HepG2 (cell line): ENCODE measurements around the gene FANCL. TPM values are rescaled to one million over a fixed set of nuclear protein-coding genes. Genes with fewer than 3 reads are reported as not detected.
A peak's percentile ranks its signal among the peaks of the same experiment; 100 is the strongest.

ENCODE experiments used
- FOSL2 ChIP-seq: sonication (generic); formaldehyde crosslinking; IDR thresholded peaks from 2 replicates; pipeline ENCODE4 v1.4.0; 2020; ENCODE audit warnings: missing genetic modification reagents
- GATAD2A ChIP-seq: IDR thresholded peaks from 2 replicates; pipeline ENCODE4 v1.6.1; 2016
- HOXA3 ChIP-seq: sonication (generic); formaldehyde crosslinking; IDR thresholded peaks from 2 replicates; pipeline ENCODE4 v1.5.0; 2020; ENCODE audit warnings: missing genetic modification reagents
- KAT7 ChIP-seq: IDR thresholded peaks from 2 replicates; pipeline ENCODE4 v1.6.1; 2018; ENCODE audit warnings: borderline replicate concordance, missing compliant biosample characterization
- NFKB2 ChIP-seq: sonication (generic); formaldehyde crosslinking; IDR thresholded peaks from 2 replicates; pipeline ENCODE4 v1.4.0; 2020; ENCODE audit warnings: missing genetic modification reagents, borderline replicate concordance
- SALL1 ChIP-seq: sonication (generic); formaldehyde crosslinking; IDR thresholded peaks from 2 replicates; pipeline ENCODE4 v1.8.0; 2022; ENCODE audit warnings: mild to moderate bottlenecking, missing genetic modification reagents
- SAP130 ChIP-seq: IDR thresholded peaks from 2 replicates; pipeline ENCODE4 v1.6.1; 2016; ENCODE audit warnings: low read depth
- SOX5 ChIP-seq: IDR thresholded peaks from 2 replicates; pipeline ENCODE4 v1.6.1; 2016; ENCODE audit warnings: borderline replicate concordance
- YY1 ChIP-seq: IDR thresholded peaks from 2 replicates; pipeline ENCODE4 v1.6.1; 2011; ENCODE audit warnings: low read length, low read depth, moderate library complexity, mild to moderate bottlenecking; ENCODE audit not compliant: insufficient read depth, insufficient replicate concordance
- ZBTB38 ChIP-seq: sonication (generic); formaldehyde crosslinking; IDR thresholded peaks from 2 replicates; pipeline ENCODE4 v1.5.1; 2020; ENCODE audit warnings: mild to moderate bottlenecking, missing genetic modification reagents
- ZMYM2 ChIP-seq: sonication (generic); formaldehyde crosslinking; IDR thresholded peaks from 2 replicates; pipeline ENCODE4 v1.8.0; 2022; ENCODE audit warnings: mild to moderate bottlenecking, missing genetic modification reagents
- ZNF350 ChIP-seq: sonication (generic); formaldehyde crosslinking; IDR thresholded peaks from 2 replicates; pipeline ENCODE4 v1.4.0; 2020; ENCODE audit warnings: mild to moderate bottlenecking, low read depth, missing genetic modification reagents, borderline replicate concordance
- ZNF607 ChIP-seq: sonication (generic); formaldehyde crosslinking; IDR thresholded peaks from 2 replicates; pipeline ENCODE4 v1.5.1; 2020; ENCODE audit warnings: missing genetic modification reagents, mild to moderate bottlenecking, borderline replicate concordance
- ZNF883 ChIP-seq: sonication (generic); formaldehyde crosslinking; IDR thresholded peaks from 2 replicates; pipeline ENCODE4 v1.5.1; 2020; ENCODE audit warnings: mild to moderate bottlenecking, missing genetic modification reagents; ENCODE audit errors: not compliant biosample characterization
- polyA plus RNA-seq, 8 experiments: library from polyadenylated mRNA; depleted of rRNA in 3 of 8; stranded (reverse) in 7 of 8; unstranded in 1 of 8; fragments of >200 nt; fragmentation: Illumina TruSeq in 4 of 8; extraction: Trizol in 4 of 8; gene quantifications; 2 replicates each; pipeline versions ENCODE4 v1.2.1 to v1.2.3, GENCODE V29; 2011 to 2016; ENCODE audit warnings: low read depth in 4 of 8, missing spikeins in 1 of 8, mixed read lengths in 1 of 8; ENCODE audit not compliant: insufficient read depth in 1 of 8
- total RNA-seq, 5 experiments: library from RNA; depleted of rRNA; stranded (reverse); fragments of >200 nt; fragmentation: Illumina TruSeq; extraction: Trizol; gene quantifications; 2 replicates each; pipeline ENCODE4 v1.2.3, GENCODE V29; 2016; ENCODE audit warnings: low read depth in 1 of 5
- TF ChIP-seq, protein P1 (sequence below): sonication (generic); formaldehyde crosslinking; IDR thresholded peaks from 2 replicates; pipeline ENCODE4 v1.5.1; 2020; ENCODE audit warnings: mild to moderate bottlenecking, missing genetic modification reagents, moderate library complexity
- TF ChIP-seq, protein P2 (sequence below): sonication (generic); formaldehyde crosslinking; IDR thresholded peaks from 2 replicates; pipeline ENCODE4 v1.5.1; 2020; ENCODE audit warnings: mild to moderate bottlenecking, moderate library complexity, missing genetic modification reagents
- TF ChIP-seq, protein P3 (sequence below): sonication (generic); formaldehyde crosslinking; IDR thresholded peaks from 2 replicates; pipeline ENCODE4 v1.8.1; 2023; ENCODE audit warnings: mild to moderate bottlenecking, missing genetic modification reagents
- TF ChIP-seq, protein P4 (sequence below): IDR thresholded peaks from 2 replicates; pipeline ENCODE4 v1.4.0; 2020; ENCODE audit warnings: mild to moderate bottlenecking, missing genetic modification reagents

FANCL gene
- total and polyA plus RNA-seq, 2 of the 13 experiments (the other 11 are each of a cell fraction or from before 2014, with no cell fraction given): 40.7 to 66.8 TPM

DNA sequence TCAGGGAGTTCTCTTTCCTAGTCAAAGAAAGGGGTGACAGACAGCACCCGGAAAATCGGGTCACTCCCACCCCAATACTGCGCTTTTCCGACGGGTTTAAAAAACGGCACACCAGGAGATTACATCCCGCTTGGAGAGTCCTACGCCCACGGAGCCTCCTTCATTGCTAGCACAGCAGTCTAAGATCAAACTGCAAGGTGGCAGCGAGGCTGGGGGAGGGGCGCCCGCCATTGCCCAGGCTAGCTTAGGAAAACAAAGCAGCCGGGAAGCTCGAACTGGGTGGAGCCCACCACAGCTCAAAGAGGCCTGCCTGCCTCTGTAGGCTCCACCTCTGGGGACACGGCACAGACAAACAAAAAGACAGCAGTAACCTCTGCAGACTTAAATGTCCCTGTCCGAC lies 69.3 kb downstream of the FANCL start (continued):
- TF ChIP-seq NFKB2 (CRISPR knock-in tag): peak; percentile 43; the same call in 1 of the 2 replicates
- TF ChIP-seq, protein P1, sequence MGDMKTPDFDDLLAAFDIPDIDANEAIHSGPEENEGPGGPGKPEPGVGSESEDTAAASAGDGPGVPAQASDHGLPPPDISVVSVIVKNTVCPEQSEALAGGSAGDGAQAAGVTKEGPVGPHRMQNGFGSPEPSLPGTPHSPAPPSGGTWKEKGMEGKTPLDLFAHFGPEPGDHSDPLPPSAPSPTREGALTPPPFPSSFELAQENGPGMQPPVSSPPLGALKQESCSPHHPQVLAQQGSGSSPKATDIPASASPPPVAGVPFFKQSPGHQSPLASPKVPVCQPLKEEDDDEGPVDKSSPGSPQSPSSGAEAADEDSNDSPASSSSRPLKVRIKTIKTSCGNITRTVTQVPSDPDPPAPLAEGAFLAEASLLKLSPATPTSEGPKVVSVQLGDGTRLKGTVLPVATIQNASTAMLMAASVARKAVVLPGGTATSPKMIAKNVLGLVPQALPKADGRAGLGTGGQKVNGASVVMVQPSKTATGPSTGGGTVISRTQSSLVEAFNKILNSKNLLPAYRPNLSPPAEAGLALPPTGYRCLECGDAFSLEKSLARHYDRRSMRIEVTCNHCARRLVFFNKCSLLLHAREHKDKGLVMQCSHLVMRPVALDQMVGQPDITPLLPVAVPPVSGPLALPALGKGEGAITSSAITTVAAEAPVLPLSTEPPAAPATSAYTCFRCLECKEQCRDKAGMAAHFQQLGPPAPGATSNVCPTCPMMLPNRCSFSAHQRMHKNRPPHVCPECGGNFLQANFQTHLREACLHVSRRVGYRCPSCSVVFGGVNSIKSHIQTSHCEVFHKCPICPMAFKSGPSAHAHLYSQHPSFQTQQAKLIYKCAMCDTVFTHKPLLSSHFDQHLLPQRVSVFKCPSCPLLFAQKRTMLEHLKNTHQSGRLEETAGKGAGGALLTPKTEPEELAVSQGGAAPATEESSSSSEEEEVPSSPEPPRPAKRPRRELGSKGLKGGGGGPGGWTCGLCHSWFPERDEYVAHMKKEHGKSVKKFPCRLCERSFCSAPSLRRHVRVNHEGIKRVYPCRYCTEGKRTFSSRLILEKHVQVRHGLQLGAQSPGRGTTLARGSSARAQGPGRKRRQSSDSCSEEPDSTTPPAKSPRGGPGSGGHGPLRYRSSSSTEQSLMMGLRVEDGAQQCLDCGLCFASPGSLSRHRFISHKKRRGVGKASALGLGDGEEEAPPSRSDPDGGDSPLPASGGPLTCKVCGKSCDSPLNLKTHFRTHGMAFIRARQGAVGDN (CRISPR knock-in tag): peak; percentile 66
- TF ChIP-seq ZNF883 (CRISPR knock-in tag): peak; percentile 26
- TF ChIP-seq, protein P2, sequence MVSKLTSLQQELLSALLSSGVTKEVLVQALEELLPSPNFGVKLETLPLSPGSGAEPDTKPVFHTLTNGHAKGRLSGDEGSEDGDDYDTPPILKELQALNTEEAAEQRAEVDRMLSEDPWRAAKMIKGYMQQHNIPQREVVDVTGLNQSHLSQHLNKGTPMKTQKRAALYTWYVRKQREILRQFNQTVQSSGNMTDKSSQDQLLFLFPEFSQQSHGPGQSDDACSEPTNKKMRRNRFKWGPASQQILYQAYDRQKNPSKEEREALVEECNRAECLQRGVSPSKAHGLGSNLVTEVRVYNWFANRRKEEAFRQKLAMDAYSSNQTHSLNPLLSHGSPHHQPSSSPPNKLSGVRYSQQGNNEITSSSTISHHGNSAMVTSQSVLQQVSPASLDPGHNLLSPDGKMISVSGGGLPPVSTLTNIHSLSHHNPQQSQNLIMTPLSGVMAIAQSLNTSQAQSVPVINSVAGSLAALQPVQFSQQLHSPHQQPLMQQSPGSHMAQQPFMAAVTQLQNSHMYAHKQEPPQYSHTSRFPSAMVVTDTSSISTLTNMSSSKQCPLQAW (CRISPR knock-in tag): peak; percentile 24; the same call in 1 of the 2 replicates
- TF ChIP-seq KAT7 (CRISPR knock-in tag): peak; percentile 42; the same call in 1 of the 2 replicates
- peak; percentile 48; the same call in 1 of the 2 replicates for TF ChIP-seq ZNF350 (CRISPR knock-in tag)
- peak; percentile 50; the same call in 1 of the 2 replicates for TF ChIP-seq ZMYM2 (CRISPR knock-in tag)
- peak; percentile 20 for TF ChIP-seq YY1
- TF ChIP-seq, protein P3, sequence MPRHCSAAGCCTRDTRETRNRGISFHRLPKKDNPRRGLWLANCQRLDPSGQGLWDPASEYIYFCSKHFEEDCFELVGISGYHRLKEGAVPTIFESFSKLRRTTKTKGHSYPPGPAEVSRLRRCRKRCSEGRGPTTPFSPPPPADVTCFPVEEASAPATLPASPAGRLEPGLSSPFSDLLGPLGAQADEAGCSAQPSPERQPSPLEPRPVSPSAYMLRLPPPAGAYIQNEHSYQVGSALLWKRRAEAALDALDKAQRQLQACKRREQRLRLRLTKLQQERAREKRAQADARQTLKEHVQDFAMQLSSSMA (CRISPR knock-in tag): 0 out of 2 replicates have a peak, but pooled peaks have one; percentile 26
- peak; percentile 43; the same call in 1 of the 2 replicates for TF ChIP-seq SALL1 (CRISPR knock-in tag)
- TF ChIP-seq SOX5 (CRISPR knock-in tag): peak; percentile 29; the same call in 1 of the 2 replicates
- TF ChIP-seq SAP130: 0 out of 2 replicates have a peak, but pooled peaks have one; percentile 30
- peak; percentile 17; the same call in 1 of the 2 replicates for TF ChIP-seq FOSL2 (CRISPR knock-in tag)
- TF ChIP-seq, protein P4, sequence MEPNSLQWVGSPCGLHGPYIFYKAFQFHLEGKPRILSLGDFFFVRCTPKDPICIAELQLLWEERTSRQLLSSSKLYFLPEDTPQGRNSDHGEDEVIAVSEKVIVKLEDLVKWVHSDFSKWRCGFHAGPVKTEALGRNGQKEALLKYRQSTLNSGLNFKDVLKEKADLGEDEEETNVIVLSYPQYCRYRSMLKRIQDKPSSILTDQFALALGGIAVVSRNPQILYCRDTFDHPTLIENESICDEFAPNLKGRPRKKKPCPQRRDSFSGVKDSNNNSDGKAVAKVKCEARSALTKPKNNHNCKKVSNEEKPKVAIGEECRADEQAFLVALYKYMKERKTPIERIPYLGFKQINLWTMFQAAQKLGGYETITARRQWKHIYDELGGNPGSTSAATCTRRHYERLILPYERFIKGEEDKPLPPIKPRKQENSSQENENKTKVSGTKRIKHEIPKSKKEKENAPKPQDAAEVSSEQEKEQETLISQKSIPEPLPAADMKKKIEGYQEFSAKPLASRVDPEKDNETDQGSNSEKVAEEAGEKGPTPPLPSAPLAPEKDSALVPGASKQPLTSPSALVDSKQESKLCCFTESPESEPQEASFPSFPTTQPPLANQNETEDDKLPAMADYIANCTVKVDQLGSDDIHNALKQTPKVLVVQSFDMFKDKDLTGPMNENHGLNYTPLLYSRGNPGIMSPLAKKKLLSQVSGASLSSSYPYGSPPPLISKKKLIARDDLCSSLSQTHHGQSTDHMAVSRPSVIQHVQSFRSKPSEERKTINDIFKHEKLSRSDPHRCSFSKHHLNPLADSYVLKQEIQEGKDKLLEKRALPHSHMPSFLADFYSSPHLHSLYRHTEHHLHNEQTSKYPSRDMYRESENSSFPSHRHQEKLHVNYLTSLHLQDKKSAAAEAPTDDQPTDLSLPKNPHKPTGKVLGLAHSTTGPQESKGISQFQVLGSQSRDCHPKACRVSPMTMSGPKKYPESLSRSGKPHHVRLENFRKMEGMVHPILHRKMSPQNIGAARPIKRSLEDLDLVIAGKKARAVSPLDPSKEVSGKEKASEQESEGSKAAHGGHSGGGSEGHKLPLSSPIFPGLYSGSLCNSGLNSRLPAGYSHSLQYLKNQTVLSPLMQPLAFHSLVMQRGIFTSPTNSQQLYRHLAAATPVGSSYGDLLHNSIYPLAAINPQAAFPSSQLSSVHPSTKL (CRISPR knock-in tag): peak; percentile 79
- 0 out of 2 replicates have a peak, but pooled peaks have one; percentile 21 for TF ChIP-seq ZNF607 (CRISPR knock-in tag)
- peak; percentile 46; the same call in 1 of the 2 replicates for TF ChIP-seq HOXA3 (CRISPR knock-in tag)
- peak; percentile 43; the same call in 1 of the 2 replicates for TF ChIP-seq GATAD2A (CRISPR knock-in tag)
- TF ChIP-seq ZBTB38 (CRISPR knock-in tag): peak; percentile 69; the same call in 1 of the 2 replicates
